ENCODE data around the gene ZNF622.
"Not testable (repeated sequence)": the region's sequence is repeated elsewhere in the genome, so short reads cannot be mapped to it uniquely, and the experiment has no call there.

The ZNF622 gene

GRCh38 chr5:16477541-16477940 is 11.9 kb upstream of the ZNF622 start (continued):
- no peak for TF ChIP-seq ZEB2 (tag by site-specific recombination; IDR thresholded peaks at IDR 0.05)
- no peak for TF ChIP-seq ZNF394 (tag by site-specific recombination; IDR thresholded peaks at IDR 0.05; ENCODE audit: borderline replicate concordance)
- TF ChIP-seq ZNF677 (tag by site-specific recombination; IDR thresholded peaks at IDR 0.05), result no peak
- TF ChIP-seq, protein P1, sequence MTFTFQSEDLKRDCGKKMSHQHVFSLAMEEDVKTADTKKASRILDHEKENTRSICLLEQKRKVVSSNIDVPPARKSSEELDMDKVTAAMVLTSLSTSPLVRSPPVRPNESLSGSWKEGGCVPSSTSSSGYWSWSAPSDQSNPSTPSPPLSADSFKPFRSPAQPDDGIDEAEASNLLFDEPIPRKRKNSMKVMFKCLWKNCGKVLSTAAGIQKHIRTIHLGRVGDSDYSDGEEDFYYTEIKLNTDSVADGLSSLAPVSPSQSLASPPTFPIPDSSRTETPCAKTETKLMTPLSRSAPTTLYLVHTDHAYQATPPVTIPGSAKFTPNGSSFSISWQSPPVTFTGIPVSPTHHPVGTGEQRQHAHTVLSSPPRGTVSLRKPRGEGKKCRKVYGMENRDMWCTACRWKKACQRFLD (tag by site-specific recombination; IDR thresholded peaks at IDR 0.05), result no peak
- TF ChIP-seq, protein P2, sequence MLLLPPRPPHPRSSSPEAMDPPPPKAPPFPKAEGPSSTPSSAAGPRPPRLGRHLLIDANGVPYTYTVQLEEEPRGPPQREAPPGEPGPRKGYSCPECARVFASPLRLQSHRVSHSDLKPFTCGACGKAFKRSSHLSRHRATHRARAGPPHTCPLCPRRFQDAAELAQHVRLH (tag by site-specific recombination; IDR thresholded peaks at IDR 0.05), result no peak
- TF ChIP-seq ZNF140 (tag by site-specific recombination; IDR thresholded peaks at IDR 0.05), result no peak
- TF ChIP-seq ZNF274 (IDR thresholded peaks at IDR 0.05; ENCODE audit: low read length), result no peak
- no peak for TF ChIP-seq ZNF274 (tag by site-specific recombination; IDR thresholded peaks at IDR 0.05; ENCODE audit: borderline replicate concordance)
- no peak for TF ChIP-seq ZNF501 (tag by site-specific recombination; IDR thresholded peaks at IDR 0.05)
- TF ChIP-seq ZNF280D (tag by site-specific recombination; IDR thresholded peaks at IDR 0.05), result no peak

GRCh38 chr5:16476417-16476816 is 10.8 kb upstream of the ZNF622 start:
- CTCF ChIA-PET, result interaction anchor here (0.6 to 2.0 kb wide), 5 partner anchors 11 to 337 kb away, joined by 3 to 5 read pairs (median 3); no protein-coding TSS in a partner anchor
- POLR2A ChIA-PET; H3K4me3 ChIP-seq (ENCODE audit: low read depth, low read length); H3K4me1 ChIP-seq (ENCODE audit: control insufficient read depth, insufficient read depth, low read length); H3K27ac ChIP-seq (ENCODE audit: extremely low read depth, low read depth, low read length); H3K36me3 ChIP-seq (ENCODE audit: control insufficient read depth in 2 of 2, insufficient read depth in 1 of 2, low read length in 2 of 2); H3K9me3 ChIP-seq (ENCODE audit: control insufficient read depth, insufficient read depth, low read depth, low read length): not testable (repeated sequence)
- peak; percentile 95 for TF ChIP-seq ZNF146 (tag by site-specific recombination; IDR thresholded peaks at IDR 0.05)

DNA sequence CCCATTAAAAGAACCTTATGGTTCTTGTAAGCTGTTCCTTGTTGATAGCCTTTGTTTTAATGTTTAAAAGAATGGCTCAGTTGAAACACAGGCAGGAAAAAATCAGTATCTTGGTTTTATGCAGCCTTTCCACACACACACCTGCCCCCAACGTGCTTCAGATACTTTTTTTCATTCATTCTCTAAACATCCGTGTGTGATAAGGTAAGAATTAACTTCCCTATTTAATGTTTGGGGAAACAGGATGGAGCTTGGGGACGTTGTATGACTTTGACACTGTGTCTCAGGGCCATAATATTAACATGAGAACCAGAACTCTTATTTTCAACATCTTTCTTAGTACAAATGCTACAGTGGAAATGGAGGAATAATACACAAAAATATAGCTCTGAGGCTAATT is 5.8 kb upstream of the ZNF622 start:
- Histone ChIP-seq H3K36me3 (ENCODE audit: control insufficient read depth in 2 of 2, insufficient read depth in 1 of 2, low read length in 2 of 2) (peaks cover 0 to 12% of the 10 kb centered on the region in 2 experiments; a peak in 1 of 3 replicates), H3K27ac (ENCODE audit: extremely low read depth, low read depth, low read length) (no peak overlapping the region), H3K4me3 (ENCODE audit: low read depth, low read length) (no peak overlapping the region), H3K4me1 (ENCODE audit: control insufficient read depth, insufficient read depth, low read length) (peaks cover 7% of the 10 kb centered on the region; the same call in 1 of the 2 replicates), H3K9me3 (ENCODE audit: control insufficient read depth, insufficient read depth, low read depth, low read length) (no peaks in the 10 kb centered on the region)
- TF ChIP-seq ZNF175 (tag by site-specific recombination; IDR thresholded peaks at IDR 0.05) (no peak), ZNF280D (tag by site-specific recombination; IDR thresholded peaks at IDR 0.05) (no peak), ZNF707 (tag by site-specific recombination; IDR thresholded peaks at IDR 0.05) (no peak), ZNF670 (tag by site-specific recombination; IDR thresholded peaks at IDR 0.05; ENCODE audit: low read depth) (no peak), ZFP3 (tag by site-specific recombination; IDR thresholded peaks at IDR 0.05; ENCODE audit: low read depth) (no peak), ZFHX2 (tag by site-specific recombination; conservative IDR thresholded peaks at IDR 0.05) (no peak), ZBTB17 (tag by site-specific recombination; IDR thresholded peaks at IDR 0.05) (no peak), ZBTB7A (tag by site-specific recombination; IDR thresholded peaks at IDR 0.05; ENCODE audit: low read depth) (no peak), ZNF112 (tag by site-specific recombination; IDR thresholded peaks at IDR 0.05) (no peak), ZNF654 (tag by site-specific recombination; IDR thresholded peaks at IDR 0.05; ENCODE audit: low read depth) (no peak), ZNF302 (tag by site-specific recombination; IDR thresholded peaks at IDR 0.05; ENCODE audit: low read depth) (no peak), ZNF791 (tag by site-specific recombination; IDR thresholded peaks at IDR 0.05) (no peak), ZNF610 (tag by site-specific recombination; IDR thresholded peaks at IDR 0.05; ENCODE audit: borderline replicate concordance) (no peak), ZNF785 (tag by site-specific recombination; IDR thresholded peaks at IDR 0.05) (no peak)
- ChIA-PET POLR2A (no interaction called here), CTCF (interaction anchor here (0.8 to 2.5 kb wide), 5 partner anchors 13 to 718 kb away, joined by 3 to 8 read pairs (median 4); no protein-coding TSS in a partner anchor)

Measured in HEK293 (cell line).